ENCODE data around the gene SH3BP1. TPM values are rescaled to one million over a fixed set of nuclear protein-coding genes. Genes with fewer than 3 reads are reported as not detected.

SH3BP1 gene
- total and polyA plus RNA-seq, 2 of the 13 experiments (the other 11 are each of a cell fraction or from before 2014, with no cell fraction given) = 8.4 to 18.5 TPM

GRCh38 chr22:37678372-37678771 is 38.9 kb downstream of the SH3BP1 start:
- no peak overlapping the region for H3K4me3 ChIP-seq (replicated peaks in 1 of 3; ENCODE audit: insufficient read depth in 1 of 3, low read depth in 2 of 3, low read length in 3 of 3)
- ChIA-PET CTCF (ENCODE audit: low intra/inter-chr PET ratio, low total read pairs) (no interaction called here), POLR2A (interaction anchor here (6.0 kb wide), 1 partner anchor 17 kb away, joined by 120 read pairs; the partner anchor contains the start of gene PDXP)
- no peak overlapping the region for H3K9ac ChIP-seq (ENCODE audit: insufficient read depth, low read depth, low read length)
- in situ Hi-C loops (cut with HindIII; ENCODE audit: extremely low pct_ligation_motif_present, low pct_unique_long_range_greater_than_20kb) = no loop called here
- no peaks in the 10 kb centered on the region for H3K27me3 ChIP-seq (ENCODE audit: control insufficient read depth in 1 of 2, insufficient read depth in 2 of 2, low read length in 2 of 2)
- H3K79me2 ChIP-seq (ENCODE audit: insufficient read depth, low read length) = no peaks in the 10 kb centered on the region
- no peak for FAIRE-seq
- H4K20me1 ChIP-seq (ENCODE audit: insufficient read depth, low read length) = no peaks in the 10 kb centered on the region
- BruUV-seq (replicated peaks) = no TSS peak
- no peak for DNase-seq (ENCODE audit: low spot score)
- no peak overlapping the region for H3K27ac ChIP-seq (ENCODE audit: extremely low read length, insufficient read depth, low read length)
- H3K4me2 ChIP-seq (ENCODE audit: low read depth, low read length) = no peak overlapping the region
- intact Hi-C loops (cut with micrococcal nuclease; ENCODE audit: unreplicated experiment) = no loop called here
- H3K9me3 ChIP-seq (ENCODE audit: low read length) = no peaks in the 10 kb centered on the region
- peaks cover 55% of the 10 kb centered on the region for H3K4me1 ChIP-seq (ENCODE audit: insufficient read depth, low read length)
- no peak for TF ChIP-seq SRY (CRISPR knock-in tag; IDR thresholded peaks at IDR 0.05)
- TF ChIP-seq ATF7-NPFF (CRISPR knock-in tag; IDR thresholded peaks at IDR 0.05; ENCODE audit: low read depth) = no peak
- TF ChIP-seq ZBTB38 (CRISPR knock-in tag; IDR thresholded peaks at IDR 0.05) = peak; percentile 72
- peak; percentile 45; the same call in 1 of the 2 replicates for TF ChIP-seq RBFOX2 (IDR thresholded peaks at IDR 0.05; ENCODE audit: low read depth, low read length)
- TF ChIP-seq AGO2 (optimal IDR thresholded peaks at IDR 0.05; ENCODE audit: low read depth, low read length) = peak; percentile 61
- TF ChIP-seq HMGA1 (CRISPR knock-in tag; conservative IDR thresholded peaks at IDR 0.05) = no peak
- 0 out of 2 replicates have a peak, but pooled peaks have one; percentile 16 for TF ChIP-seq ZFX (CRISPR knock-in tag; IDR thresholded peaks at IDR 0.05; ENCODE audit: low read depth)
- no peak for TF ChIP-seq DNMT1 (CRISPR knock-in tag; IDR thresholded peaks at IDR 0.05)
- 0 out of 2 replicates have a peak, but pooled peaks have one; percentile 10 for TF ChIP-seq POLR2G (IDR thresholded peaks at IDR 0.05; ENCODE audit: low read depth, low read length)
- TF ChIP-seq ZNF687 (CRISPR knock-in tag; IDR thresholded peaks at IDR 0.05) = peak; percentile 40; the same call in 1 of the 2 replicates
- peak; percentile 59 for TF ChIP-seq TAF15 (IDR thresholded peaks at IDR 0.05; ENCODE audit: low read depth, low read length, poor library complexity, severe bottlenecking)
- H2AFZ ChIP-seq (ENCODE audit: low read length) = no peak overlapping the region
- H3K36me3 ChIP-seq (replicated peaks in 1 of 2; ENCODE audit: control insufficient read depth in 1 of 2, insufficient read depth in 2 of 2, low read length in 2 of 2) = peaks cover 0 to 2% of the 10 kb centered on the region in 2 experiments; a peak in 1 of 5 replicates
- ATAC-seq = no peak
- WGBS (ENCODE audit: low lambda C conversion rate) = 77% methylated on average over 7 of the region's 18 CpGs

Measured in HepG2 (cell line).